ENCODE measurements around the gene GOLPH3.
A peak's percentile ranks its signal among the peaks of the same experiment; 100 is the strongest.
"Not testable (repeated sequence)": the region's sequence is repeated elsewhere in the genome, so short reads cannot be mapped to it uniquely, and the experiment has no call there.

Gene GOLPH3

DNA sequence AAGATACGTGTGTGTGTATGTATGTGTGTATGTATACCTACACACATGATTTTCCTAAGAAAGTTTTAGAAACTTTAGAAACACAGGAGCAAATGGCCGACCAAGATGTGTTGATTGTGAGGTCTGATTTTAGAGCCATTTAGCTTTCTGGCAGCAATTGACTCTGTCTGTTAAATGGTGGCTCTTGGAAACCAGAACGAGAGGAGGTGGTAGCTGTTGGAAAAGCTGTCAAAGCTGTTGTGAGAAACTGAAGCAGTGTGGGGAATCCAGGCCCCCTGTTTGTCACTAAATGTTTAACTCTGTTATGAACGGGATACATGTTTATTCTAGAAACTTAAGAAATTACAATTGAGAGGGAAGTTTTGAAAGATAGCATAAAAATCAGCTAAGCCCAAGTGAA is 91.4 kb downstream of the GOLPH3 start:
- Mint-ChIP-seq H3K27ac (peak overlapping the region; percentile 29), H3K4me3 (no peak overlapping the region), H3K9me3 (no peaks in the 10 kb centered on the region), H3K4me1 (no peaks in the 10 kb centered on the region), H3K36me3 (ENCODE audit: low read depth) (peaks cover 13% of the 10 kb centered on the region), H3K27me3 (ENCODE audit: low read depth, poor library complexity) (peaks cover 10% of the 10 kb centered on the region)
- DNase-seq: no peak
- TF ChIP-seq, protein P1, sequence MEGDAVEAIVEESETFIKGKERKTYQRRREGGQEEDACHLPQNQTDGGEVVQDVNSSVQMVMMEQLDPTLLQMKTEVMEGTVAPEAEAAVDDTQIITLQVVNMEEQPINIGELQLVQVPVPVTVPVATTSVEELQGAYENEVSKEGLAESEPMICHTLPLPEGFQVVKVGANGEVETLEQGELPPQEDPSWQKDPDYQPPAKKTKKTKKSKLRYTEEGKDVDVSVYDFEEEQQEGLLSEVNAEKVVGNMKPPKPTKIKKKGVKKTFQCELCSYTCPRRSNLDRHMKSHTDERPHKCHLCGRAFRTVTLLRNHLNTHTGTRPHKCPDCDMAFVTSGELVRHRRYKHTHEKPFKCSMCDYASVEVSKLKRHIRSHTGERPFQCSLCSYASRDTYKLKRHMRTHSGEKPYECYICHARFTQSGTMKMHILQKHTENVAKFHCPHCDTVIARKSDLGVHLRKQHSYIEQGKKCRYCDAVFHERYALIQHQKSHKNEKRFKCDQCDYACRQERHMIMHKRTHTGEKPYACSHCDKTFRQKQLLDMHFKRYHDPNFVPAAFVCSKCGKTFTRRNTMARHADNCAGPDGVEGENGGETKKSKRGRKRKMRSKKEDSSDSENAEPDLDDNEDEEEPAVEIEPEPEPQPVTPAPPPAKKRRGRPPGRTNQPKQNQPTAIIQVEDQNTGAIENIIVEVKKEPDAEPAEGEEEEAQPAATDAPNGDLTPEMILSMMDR (IDR thresholded peaks at IDR 0.05): no peak

DNA sequence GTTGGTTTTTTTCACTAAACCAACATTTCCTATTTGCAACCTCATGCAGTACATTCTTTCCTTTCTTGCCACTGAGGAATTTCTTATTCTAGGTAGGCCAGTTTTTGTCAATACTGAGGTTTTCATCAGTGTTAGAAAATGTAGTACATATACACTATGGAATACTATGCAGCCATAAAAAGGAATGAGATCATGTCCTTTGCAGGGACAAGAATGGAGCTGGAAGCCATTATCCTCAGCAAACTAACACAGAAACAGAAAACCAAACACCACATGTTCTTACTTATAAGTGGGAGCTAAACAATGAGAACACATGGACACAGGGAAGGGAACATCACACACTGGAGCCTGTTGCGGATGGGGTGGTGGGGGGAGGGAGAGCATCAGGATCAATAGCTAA is 93.6 kb downstream of the GOLPH3 start:
- not testable (repeated sequence) for H3K9me3 Mint-ChIP-seq; H3K4me3 Mint-ChIP-seq; H3K36me3 Mint-ChIP-seq (ENCODE audit: low read depth); H3K27ac Mint-ChIP-seq; DNase-seq; H3K4me1 Mint-ChIP-seq
- H3K27me3 Mint-ChIP-seq (ENCODE audit: low read depth, poor library complexity): peaks cover 10% of the 10 kb centered on the region

DNA sequence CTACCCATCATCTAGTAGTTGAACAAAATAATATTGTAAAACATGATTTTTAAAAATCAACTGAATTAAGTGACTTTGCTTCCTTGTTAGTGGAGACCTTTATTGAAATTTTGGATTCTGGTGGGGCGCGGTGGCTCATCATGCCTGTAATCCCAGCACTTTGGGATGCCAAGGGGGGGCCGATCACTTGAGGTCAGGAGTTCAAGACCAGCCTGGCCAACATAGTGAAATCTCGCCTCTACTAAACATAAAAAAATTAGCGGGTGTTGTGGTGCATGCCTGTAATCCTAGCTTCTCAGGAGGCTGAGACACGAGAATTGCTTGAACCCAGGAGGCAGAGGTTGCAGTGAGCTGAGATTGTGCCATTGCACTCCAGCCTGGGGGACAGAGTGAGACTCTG is 95.3 kb downstream of the GOLPH3 start:
- DNase-seq, H3K9me3 Mint-ChIP-seq: not testable (repeated sequence)

DNA sequence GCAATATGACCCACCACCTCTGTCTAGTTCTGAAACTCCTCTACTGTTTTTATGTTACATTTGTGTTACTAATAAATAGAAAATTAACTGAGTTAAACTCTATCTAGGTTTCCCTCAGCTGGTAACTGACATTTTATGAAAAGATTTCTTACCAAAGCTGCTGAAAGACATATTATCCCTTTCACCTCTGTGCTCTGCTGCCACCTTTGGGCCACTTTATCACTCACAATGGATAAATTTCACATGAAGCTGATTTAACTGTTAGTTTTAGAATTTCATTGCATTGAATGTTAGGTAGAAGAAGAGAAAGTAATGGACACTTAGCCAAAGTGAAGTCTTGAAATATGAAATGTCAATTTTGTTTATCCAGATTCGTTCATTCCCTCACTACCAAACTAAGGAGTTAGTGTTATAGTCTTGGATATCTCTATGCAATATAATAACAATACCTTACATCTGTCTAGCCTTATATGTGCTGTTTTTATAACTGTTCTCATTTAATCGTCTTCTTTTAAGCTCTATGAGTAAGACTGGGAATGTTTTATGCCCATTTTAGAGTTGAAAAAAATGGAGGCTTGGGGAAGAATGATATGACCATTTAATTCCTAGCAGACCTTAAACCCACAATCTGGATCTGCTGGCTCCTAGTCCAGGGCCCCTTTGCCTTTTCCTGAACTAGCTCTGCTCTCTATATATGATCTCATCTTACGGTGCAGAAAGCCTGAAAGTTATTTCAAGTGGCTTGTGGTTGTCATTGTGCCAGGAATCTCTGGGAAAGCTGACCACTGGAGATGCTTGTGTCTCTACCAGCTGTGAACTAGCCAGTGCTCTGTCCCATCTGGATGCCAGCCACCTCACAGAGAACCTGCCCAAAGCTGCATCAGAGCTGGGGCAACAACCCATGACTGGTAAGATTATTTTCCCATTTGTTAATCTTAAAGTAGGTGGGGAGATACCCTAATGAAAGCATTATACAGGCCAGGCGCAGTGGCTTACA is 97.1 kb downstream of the GOLPH3 start:
- TF ChIP-seq, protein P1 (IDR thresholded peaks at IDR 0.05): peak; percentile 76
- H3K4me3 Mint-ChIP-seq: no peak overlapping the region
- no peaks in the 10 kb centered on the region for H3K27me3 Mint-ChIP-seq (ENCODE audit: low read depth, poor library complexity)
- H3K27ac Mint-ChIP-seq: peak overlapping the region; percentile 18
- peaks cover 7% of the 10 kb centered on the region for H3K9me3 Mint-ChIP-seq
- DNase-seq: peak; percentile 27
- peaks cover 14% of the 10 kb centered on the region for H3K36me3 Mint-ChIP-seq (ENCODE audit: low read depth)
- no peaks in the 10 kb centered on the region for H3K4me1 Mint-ChIP-seq

More for the DNA sequence above, 95.3 kb downstream of the GOLPH3 start:
- H3K4me1 Mint-ChIP-seq; H3K27me3 Mint-ChIP-seq (ENCODE audit: low read depth, poor library complexity); H3K36me3 Mint-ChIP-seq (ENCODE audit: low read depth); H3K4me3 Mint-ChIP-seq; H3K27ac Mint-ChIP-seq: not testable (repeated sequence)
